PC-3 (cell line): ENCODE measurements around the gene FKBP1A. TPM values are rescaled to one million over a fixed set of nuclear protein-coding genes. Genes with fewer than 3 reads are reported as not detected.

Source experiments
- ATAC-seq: fragments of 200-7000 bp; cut with Tn5 transposase; 2 replicates; pipeline ENCODE4 v1.9.1; 2020; ENCODE audit warnings: mild to moderate bottlenecking, moderate library complexity
- BruUV-seq: library from RNA; stranded (reverse); fragments of 400-500 nt; replicated peaks from 2 replicates; lab custom pipeline; 2021; lab: Mats Ljungman, UMichigan
- CTCF ChIA-PET: fragments of 300-600 bp; sonication (Branson Sonifier 250); formaldehyde crosslinking; loops from one replicate; lab custom pipeline; 2022; ENCODE audit warnings: antibody characterized with exemption; lab: Charles Lee
- POLR2A ChIA-PET: fragments of 300-600 bp; sonication (Branson Sonifier 250); formaldehyde crosslinking; loops from one replicate; lab custom pipeline; 2022; ENCODE audit warnings: antibody characterized with exemption; ENCODE audit not compliant: unreplicated experiment; lab: Charles Lee
- DNase-seq: peaks from one replicate; pipeline ENCODE4 v3.0.0-alpha.2; 2015
- H2AFZ ChIP-seq: fragments of 300-600 bp; sonication (generic); 2 replicates; pipeline ENCODE4 v1.6.0; 2016; ENCODE audit warnings: antibody characterized with exemption, low read length
- H3F3A ChIP-seq: fragments of 300-600 bp; sonication (generic); one replicate; pipeline ENCODE4 v1.6.0; 2017; ENCODE audit warnings: antibody characterized with exemption, low read length, control low read depth, mild to moderate bottlenecking; ENCODE audit not compliant: unreplicated experiment
- H3K27ac ChIP-seq: fragments of 300-600 bp; sonication (generic); 2 replicates; pipeline ENCODE4 v1.5.1; 2016; ENCODE audit warnings: mild to moderate bottlenecking, low read length
- H3K27me3 ChIP-seq: fragments of 300-600 bp; sonication (generic); 2 replicates; pipeline ENCODE4 v1.6.1; 2016; ENCODE audit warnings: low read length, mixed read lengths
- H3K36me3 ChIP-seq: fragments of 300-600 bp; sonication (generic); 2 replicates; pipeline ENCODE4 v1.6.1; 2016; ENCODE audit warnings: low read depth, mixed run types, low read length, mixed read lengths
- H3K4me1 ChIP-seq: fragments of 300-600 bp; sonication (generic); 2 replicates; pipeline ENCODE4 v1.5.1; 2016; ENCODE audit warnings: low read length; ENCODE audit not compliant: insufficient read depth
- H3K4me2 ChIP-seq: fragments of 300-600 bp; sonication (generic); 2 replicates; pipeline ENCODE4 v1.6.0; 2016; ENCODE audit warnings: low read length
- H3K4me3 ChIP-seq: fragments of 300-600 bp; sonication (generic); 2 replicates; pipeline ENCODE4 v1.5.1; 2016; ENCODE audit warnings: mild to moderate bottlenecking, low read length, mixed read lengths
- H3K79me2 ChIP-seq: fragments of 300-600 bp; sonication (generic); 2 replicates; pipeline ENCODE4 v1.6.1; 2017; ENCODE audit warnings: low read length, mixed read lengths
- H3K9ac ChIP-seq: fragments of 300-600 bp; sonication (generic); 2 replicates; pipeline ENCODE4 v1.6.0; 2016; ENCODE audit warnings: mild to moderate bottlenecking, low read length
- H3K9me2 ChIP-seq: fragments of 300-600 bp; sonication (generic); replicated peaks from 2 replicates; pipeline ENCODE4 v1.6.1; 2016; ENCODE audit warnings: mixed run types, low read length, mixed read lengths
- H3K9me3 ChIP-seq: fragments of 300-600 bp; sonication (generic); 2 replicates; pipeline ENCODE4 v1.6.1; 2016; ENCODE audit warnings: low read length, mixed read lengths
- H4K20me1 ChIP-seq: fragments of 300-600 bp; sonication (generic); 2 replicates; pipeline ENCODE4 v1.6.1; 2016; ENCODE audit warnings: low read length, mixed read lengths
- EZH2 ChIP-seq: fragments of 300-600 bp; sonication (generic); IDR thresholded peaks from one replicate; pipeline ENCODE4 v1.6.1; 2017; ENCODE audit warnings: antibody characterized with exemption, mild to moderate bottlenecking, low read length; ENCODE audit not compliant: unreplicated experiment
- EZH2phosphoT487 ChIP-seq: fragments of 300-600 bp; sonication (generic); IDR thresholded peaks from 2 replicates; pipeline ENCODE4 v1.6.1; 2018; ENCODE audit warnings: mild to moderate bottlenecking, antibody characterized with exemption, low read length, borderline replicate concordance
- intact Hi-C: fragments of 100-400 bp; cut with micrococcal nuclease; formaldehyde crosslinking; loops from 2 replicates; pipeline ENCODE4 v1.9.0; 2023
- total RNA-seq: library from RNA; depleted of rRNA; stranded (reverse); fragments of >200 nt; gene quantifications from 2 replicates; pipeline ENCODE4 v1.2.3, GENCODE V29; 2014
- TF ChIP-seq, protein P1 (sequence below): fragments of 300-600 bp; sonication (generic); conservative IDR thresholded peaks from 2 replicates; pipeline ENCODE4 v1.5.1; 2017; ENCODE audit warnings: antibody characterized with exemption, low read depth, mild to moderate bottlenecking, low read length

FKBP1A gene
- total RNA-seq, 1 experiment from 2014 or later: 178 TPM

DNA sequence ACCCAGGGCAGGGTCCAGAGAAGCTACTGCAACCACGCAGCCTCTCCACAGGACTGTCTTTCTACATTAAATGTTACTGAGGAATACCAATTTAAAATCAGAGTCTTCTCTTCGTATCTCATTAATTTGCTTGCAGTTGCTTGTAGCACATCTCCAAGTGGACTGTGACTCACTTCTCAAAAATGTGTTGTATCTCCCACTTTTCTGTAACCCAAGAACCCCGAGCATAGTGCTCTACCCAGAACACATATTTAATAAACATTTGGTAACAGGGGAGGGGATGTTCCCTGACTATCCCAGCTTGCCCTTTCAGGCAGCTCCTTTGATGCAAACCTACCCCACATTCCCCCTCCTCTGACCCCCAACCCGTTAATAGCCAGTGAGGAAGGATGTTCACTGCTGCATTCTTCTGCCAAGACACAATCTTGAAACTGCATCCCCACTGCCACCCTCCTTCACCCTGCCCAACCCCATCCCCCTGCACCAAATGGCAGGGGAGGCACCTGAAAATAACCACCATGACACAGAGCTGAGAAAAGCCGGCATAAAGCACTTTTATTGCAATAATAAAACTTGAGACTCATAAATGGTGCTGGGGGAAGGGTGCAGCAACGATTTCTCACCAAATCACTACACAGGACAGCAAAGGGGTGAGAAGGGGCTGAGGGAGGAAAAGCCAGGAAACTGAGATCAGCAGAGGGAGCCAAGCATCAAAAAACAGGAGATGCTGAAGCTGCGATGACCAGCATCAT, 24.2 kb downstream of the FKBP1A start:
- peak overlapping the region; percentile 2; the same call in 1 of the 2 replicates for H3K4me2 ChIP-seq
- H4K20me1 ChIP-seq: peaks cover 14% of the 10 kb centered on the region; the same call in 1 of the 2 replicates
- peak; percentile 55 for DNase-seq
- no peaks in the 10 kb centered on the region for H3K9me2 ChIP-seq
- BruUV-seq: no TSS peak
- no peak overlapping the region for H3K4me3 ChIP-seq
- H3K79me2 ChIP-seq: peaks cover 46% of the 10 kb centered on the region
- no peak overlapping the region for H2AFZ ChIP-seq
- peaks cover 44% of the 10 kb centered on the region for H3K4me1 ChIP-seq
- H3K36me3 ChIP-seq: peaks cover 57% of the 10 kb centered on the region
- TF ChIP-seq EZH2 (no peak), EZH2phosphoT487 (no peak)
- TF ChIP-seq, protein P1, sequence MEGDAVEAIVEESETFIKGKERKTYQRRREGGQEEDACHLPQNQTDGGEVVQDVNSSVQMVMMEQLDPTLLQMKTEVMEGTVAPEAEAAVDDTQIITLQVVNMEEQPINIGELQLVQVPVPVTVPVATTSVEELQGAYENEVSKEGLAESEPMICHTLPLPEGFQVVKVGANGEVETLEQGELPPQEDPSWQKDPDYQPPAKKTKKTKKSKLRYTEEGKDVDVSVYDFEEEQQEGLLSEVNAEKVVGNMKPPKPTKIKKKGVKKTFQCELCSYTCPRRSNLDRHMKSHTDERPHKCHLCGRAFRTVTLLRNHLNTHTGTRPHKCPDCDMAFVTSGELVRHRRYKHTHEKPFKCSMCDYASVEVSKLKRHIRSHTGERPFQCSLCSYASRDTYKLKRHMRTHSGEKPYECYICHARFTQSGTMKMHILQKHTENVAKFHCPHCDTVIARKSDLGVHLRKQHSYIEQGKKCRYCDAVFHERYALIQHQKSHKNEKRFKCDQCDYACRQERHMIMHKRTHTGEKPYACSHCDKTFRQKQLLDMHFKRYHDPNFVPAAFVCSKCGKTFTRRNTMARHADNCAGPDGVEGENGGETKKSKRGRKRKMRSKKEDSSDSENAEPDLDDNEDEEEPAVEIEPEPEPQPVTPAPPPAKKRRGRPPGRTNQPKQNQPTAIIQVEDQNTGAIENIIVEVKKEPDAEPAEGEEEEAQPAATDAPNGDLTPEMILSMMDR: no peak; the same call in 1 of the 2 replicates
- H3K27ac ChIP-seq: no peak overlapping the region
- H3K27me3 ChIP-seq: no peaks in the 10 kb centered on the region
- H3K9me3 ChIP-seq: no peaks in the 10 kb centered on the region
- no peak overlapping the region for H3K9ac ChIP-seq
- CTCF ChIA-PET: interaction anchor here (0.5 to 1.0 kb wide), 2 partner anchors 31 to 135 kb away, joined by 3 to 4 read pairs; no protein-coding TSS in a partner anchor
- peaks cover 6% of the 10 kb centered on the region for H3F3A ChIP-seq
- ATAC-seq: peak; percentile 71
- POLR2A ChIA-PET: interaction anchor here (0.6 kb wide), 2 partner anchors 31 to 137 kb away, joined by 4 read pairs; no protein-coding TSS in a partner anchor
- intact Hi-C loops: loop anchor here (1.0 kb wide), 1 partner anchor 69 kb away; no protein-coding TSS in a partner anchor

DNA sequence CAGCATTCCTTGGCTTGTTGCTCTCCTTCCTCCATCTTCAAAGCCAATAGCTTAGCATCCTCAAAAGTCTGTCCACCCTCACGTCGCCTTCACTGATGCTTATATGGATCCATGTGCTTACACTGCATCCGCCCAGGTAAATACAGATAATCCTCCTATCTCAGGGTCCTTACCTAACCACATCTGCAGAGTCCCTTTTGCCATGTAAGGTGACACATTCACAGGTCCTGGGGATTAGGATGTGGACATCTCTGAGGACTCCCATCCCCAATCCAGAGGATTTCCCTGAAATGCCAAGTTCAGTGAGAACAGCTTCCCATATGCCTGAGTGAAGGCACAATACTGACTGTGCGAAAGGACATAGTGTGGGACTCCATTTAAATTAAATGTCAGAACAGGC, 25.4 kb downstream of the FKBP1A start:
- BruUV-seq: no TSS peak
- no peak overlapping the region for H3K9ac ChIP-seq
- H3K9me3 ChIP-seq: no peaks in the 10 kb centered on the region
- no peak for ATAC-seq
- no peak for DNase-seq
- peaks cover 49% of the 10 kb centered on the region for H3K36me3 ChIP-seq
- TF ChIP-seq, protein P1: no peak
- TF ChIP-seq EZH2phosphoT487: no peak
- TF ChIP-seq EZH2: no peak
- H3K4me3 ChIP-seq: no peak overlapping the region
- H3K4me1 ChIP-seq: peaks cover 37% of the 10 kb centered on the region
- no peak overlapping the region for H3K4me2 ChIP-seq
- intact Hi-C loops: no loop called here
- POLR2A ChIA-PET: no interaction called here
- H3K79me2 ChIP-seq: peaks cover 35% of the 10 kb centered on the region
- no peak overlapping the region for H2AFZ ChIP-seq
- H4K20me1 ChIP-seq: peaks cover 7% of the 10 kb centered on the region; the same call in 1 of the 2 replicates
- H3K9me2 ChIP-seq: no peaks in the 10 kb centered on the region
- H3K27me3 ChIP-seq: no peaks in the 10 kb centered on the region
- H3K27ac ChIP-seq: no peak overlapping the region
- no peaks in the 10 kb centered on the region for H3F3A ChIP-seq
- CTCF ChIA-PET: no interaction called here

DNA sequence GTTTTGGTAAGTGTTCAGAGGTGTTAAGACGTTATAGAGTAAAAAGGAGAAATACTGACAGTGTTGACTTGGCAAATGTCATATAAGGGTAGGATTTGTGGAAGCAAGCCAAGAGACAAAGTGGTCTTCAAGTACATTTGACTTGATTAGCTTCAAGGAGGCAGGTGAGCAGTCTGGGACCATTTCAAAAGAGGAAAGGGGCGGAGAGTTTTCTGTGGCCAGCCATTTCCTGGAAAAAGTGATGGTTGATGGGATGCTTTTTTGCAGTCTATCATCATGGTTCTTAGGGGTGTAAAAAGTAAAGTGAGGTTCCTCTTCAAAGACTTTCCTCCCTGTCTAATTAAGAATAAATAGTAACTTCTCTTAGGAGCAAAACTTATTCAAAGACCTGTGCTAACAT, 28.7 kb downstream of the FKBP1A start:
- Histone ChIP-seq H3K9me2 (no peaks in the 10 kb centered on the region), H3K79me2 (peaks cover 10% of the 10 kb centered on the region; the same call in 1 of the 2 replicates), H3K9ac (no peak overlapping the region), H2AFZ (no peak overlapping the region), H3K27me3 (no peaks in the 10 kb centered on the region), H3K9me3 (no peaks in the 10 kb centered on the region), H3K4me1 (peaks cover 10% of the 10 kb centered on the region), H3K36me3 (peaks cover 40% of the 10 kb centered on the region), H3K27ac (no peak overlapping the region), H3K4me2 (no peak overlapping the region), H3K4me3 (no peak overlapping the region), H3F3A (no peaks in the 10 kb centered on the region), H4K20me1 (no peaks in the 10 kb centered on the region; the same call in 1 of the 2 replicates)
- BruUV-seq: no TSS peak
- POLR2A ChIA-PET: no interaction called here
- intact Hi-C loops: no loop called here
- CTCF ChIA-PET: no interaction called here
- TF ChIP-seq, protein P1: no peak
- TF ChIP-seq EZH2 (no peak), EZH2phosphoT487 (no peak)
- ATAC-seq (no peak), DNase-seq (no peak)
